Parathyroid adenoma (tissue), 2 donors: Measurements from ENCODE around the gene GSE1.

ENCODE experiments used
- H2AFZ ChIP-seq: fragments of 300-600 bp; sonication (generic); one replicate; pipeline ENCODE4 v1.7.0; 2017; ENCODE audit warnings: antibody characterized with exemption, mild to moderate bottlenecking
- H3K27ac ChIP-seq: fragments of 300-600 bp; sonication (generic); one replicate; pipeline ENCODE4 v1.7.0; 2017
- H3K27me3 ChIP-seq: fragments of 300-600 bp; sonication (generic); one replicate; pipeline ENCODE4 v1.7.0; 2017; ENCODE audit warnings: low read length; ENCODE audit not compliant: control insufficient read depth, insufficient read depth
- H3K36me3 ChIP-seq: fragments of 300-600 bp; sonication (generic); one replicate; pipeline ENCODE4 v1.7.0; 2017; ENCODE audit warnings: low read length; ENCODE audit not compliant: control insufficient read depth, insufficient read depth
- H3K4me1 ChIP-seq: fragments of 300-600 bp; sonication (generic); one replicate; pipeline ENCODE4 v1.7.0; 2017; ENCODE audit warnings: control low read depth
- H3K4me2 ChIP-seq: fragments of 300-600 bp; sonication (generic); one replicate; pipeline ENCODE4 v1.7.0; 2017; ENCODE audit warnings: low read length
- H3K4me3 ChIP-seq: fragments of 300-600 bp; sonication (generic); one replicate; pipeline ENCODE4 v1.7.0; 2017; ENCODE audit warnings: low read depth, low read length
- H3K79me2 ChIP-seq: fragments of 300-600 bp; sonication (generic); one replicate; pipeline ENCODE4 v1.7.0; 2017; ENCODE audit warnings: control low read depth
- H3K9ac ChIP-seq: fragments of 300-600 bp; sonication (generic); one replicate; pipeline ENCODE4 v1.7.0; 2017; ENCODE audit warnings: mild to moderate bottlenecking
- H3K9me3 ChIP-seq: fragments of 300-600 bp; sonication (generic); one replicate; pipeline ENCODE4 v1.7.0; 2017; ENCODE audit warnings: low read length; ENCODE audit not compliant: control insufficient read depth
- CTCF ChIP-seq: fragments of 300-600 bp; sonication (generic); IDR thresholded peaks from one replicate; pipeline ENCODE4 v1.7.0; 2017; ENCODE audit warnings: antibody characterized with exemption, mild to moderate bottlenecking
- donor health status: primary hyperparathyroidism.

Gene GSE1

GRCh38 chr16:85611194-85611443 is 2.0 kb upstream of the GSE1 start:
- H3K36me3 ChIP-seq: no peaks in the 10 kb centered on the region
- no peaks in the 10 kb centered on the region for H3K9me3 ChIP-seq
- H3K27ac ChIP-seq: peak overlapping the region; percentile 67
- H2AFZ ChIP-seq: peak overlapping the region; percentile 53
- H3K4me2 ChIP-seq: peak overlapping the region; percentile 87
- TF ChIP-seq CTCF: no peak
- H3K4me3 ChIP-seq: peak overlapping the region; percentile 57
- no peaks in the 10 kb centered on the region for H3K27me3 ChIP-seq
- H3K9ac ChIP-seq: no peak overlapping the region
- peaks cover 39% of the 10 kb centered on the region for H3K4me1 ChIP-seq
- H3K79me2 ChIP-seq: peaks cover 46% of the 10 kb centered on the region

DNA sequence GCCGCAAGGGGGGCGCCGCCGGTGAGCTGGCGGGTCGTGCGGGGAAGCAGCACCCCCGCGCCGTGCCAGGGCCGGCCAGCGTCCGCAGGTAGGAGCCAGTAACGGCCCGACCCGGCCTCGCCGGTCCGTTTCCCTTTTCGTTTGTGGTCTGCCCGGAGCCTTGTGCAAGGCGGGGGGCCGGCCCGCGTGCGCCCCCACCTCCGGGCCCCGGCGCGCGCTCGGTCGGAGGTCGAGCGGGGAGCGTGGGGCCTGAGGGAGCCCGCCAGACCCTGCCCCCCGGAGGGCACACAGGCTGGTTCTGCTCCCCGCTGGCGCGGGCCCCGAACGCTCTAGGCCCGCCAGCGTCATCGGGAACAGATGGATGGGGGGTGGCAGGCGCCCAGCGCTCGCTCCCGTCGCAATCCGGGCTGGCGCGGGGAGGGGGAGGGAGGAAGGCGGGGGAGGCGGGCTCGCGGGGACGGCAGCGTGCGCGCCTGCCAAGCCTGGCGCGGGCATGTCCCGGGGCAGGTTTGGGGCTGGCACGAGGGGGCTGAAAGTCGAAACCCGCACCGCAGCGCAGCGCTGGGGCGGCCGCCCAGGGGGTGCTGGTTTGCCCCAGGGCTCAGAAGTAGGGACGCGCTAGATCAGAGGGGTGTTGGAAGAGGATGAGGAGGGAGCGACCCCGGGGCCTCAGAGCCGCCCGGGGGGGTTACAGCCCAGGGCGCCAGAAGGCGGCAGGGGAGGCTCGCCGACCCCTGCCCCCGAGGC is 1.5 kb upstream of the GSE1 start:
- peak overlapping the region; percentile 11 for H3K9ac ChIP-seq
- H3K4me1 ChIP-seq: peaks cover 44% of the 10 kb centered on the region
- H3K4me2 ChIP-seq: peak overlapping the region; percentile 87
- peak overlapping the region; percentile 53 for H2AFZ ChIP-seq
- H3K79me2 ChIP-seq: peaks cover 47% of the 10 kb centered on the region
- H3K27ac ChIP-seq: peak overlapping the region; percentile 67
- H3K36me3 ChIP-seq: no peaks in the 10 kb centered on the region
- no peak for TF ChIP-seq CTCF
- H3K27me3 ChIP-seq: no peaks in the 10 kb centered on the region
- peak overlapping the region; percentile 57 for H3K4me3 ChIP-seq
- H3K9me3 ChIP-seq: no peaks in the 10 kb centered on the region

DNA sequence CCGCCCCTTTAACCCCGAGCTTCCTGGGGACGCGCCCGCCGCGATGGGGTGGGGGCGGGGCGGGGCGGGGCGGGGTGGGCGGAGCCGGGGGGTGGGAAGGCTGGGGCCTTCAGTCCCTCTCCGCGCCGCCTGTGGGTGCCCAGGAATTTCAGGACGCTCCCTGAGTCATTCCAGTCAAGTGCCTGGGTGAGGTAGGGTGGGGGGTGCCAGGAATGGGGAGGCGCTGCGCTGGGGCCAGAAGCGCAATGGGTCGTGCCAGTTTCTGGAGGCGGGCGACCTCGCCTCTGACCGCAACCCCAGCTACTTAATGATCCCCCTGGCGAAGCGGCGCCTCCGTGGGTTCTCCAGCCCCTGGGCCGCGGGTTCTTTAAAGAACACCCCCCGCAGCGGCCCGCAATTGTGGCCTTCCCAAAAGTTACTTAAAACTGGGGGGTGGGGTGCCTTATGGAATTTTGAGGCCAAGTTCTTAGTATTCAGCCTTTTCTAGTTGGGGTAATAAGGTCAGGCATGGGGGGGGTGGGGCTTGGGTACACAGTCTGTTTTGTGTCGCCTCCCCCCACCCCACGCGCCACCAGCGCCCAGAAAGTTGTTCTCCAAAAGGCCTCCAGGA is 826 bp upstream of the GSE1 start:
- Histone ChIP-seq H3K4me3 (peak overlapping the region; percentile 67), H3K9ac (no peak overlapping the region), H3K27me3 (no peaks in the 10 kb centered on the region), H3K36me3 (no peaks in the 10 kb centered on the region), H3K27ac (peak overlapping the region; percentile 80), H3K4me2 (peak overlapping the region; percentile 96), H3K79me2 (peaks cover 51% of the 10 kb centered on the region), H3K9me3 (no peaks in the 10 kb centered on the region), H3K4me1 (peaks cover 45% of the 10 kb centered on the region), H2AFZ (no peak overlapping the region)
- TF ChIP-seq CTCF: no peak

DNA sequence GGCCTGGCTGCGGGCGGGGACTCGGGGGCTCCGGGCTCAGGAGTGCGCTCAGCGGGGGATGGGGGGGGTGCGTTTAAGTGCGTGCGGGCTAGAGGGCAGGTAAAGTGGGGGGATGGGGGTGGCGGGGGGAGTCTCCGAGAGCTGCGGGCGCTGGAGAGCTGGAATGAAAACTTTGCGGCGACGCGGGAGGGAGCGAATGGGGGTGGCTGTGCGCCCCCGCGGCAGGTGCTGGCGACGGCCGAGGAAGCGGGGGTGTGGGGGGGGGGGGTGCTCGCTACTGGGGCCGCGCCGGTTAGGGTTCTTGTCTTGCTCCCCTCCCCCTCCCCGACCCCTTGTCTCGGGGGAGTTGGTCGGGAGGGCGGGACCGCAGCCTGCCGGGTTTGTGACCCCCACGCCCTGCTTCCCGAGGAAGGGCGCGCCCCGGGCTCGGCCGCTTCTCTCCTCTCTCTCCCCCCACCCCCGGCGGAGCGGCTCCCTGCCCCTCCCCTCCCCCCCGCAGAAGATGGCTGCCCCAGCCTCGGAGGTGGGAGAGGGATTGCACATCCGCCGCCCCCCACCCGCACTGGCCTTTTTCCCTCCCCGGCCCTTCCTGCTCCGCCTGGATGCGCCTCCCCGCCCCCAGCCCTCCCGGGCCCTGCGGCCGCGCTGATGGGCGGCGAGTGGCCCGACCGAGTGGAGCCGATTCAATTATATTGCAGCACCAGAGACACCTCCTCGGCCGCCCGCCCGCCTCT is 649 bp downstream of the GSE1 start:
- no peak overlapping the region for H2AFZ ChIP-seq
- H3K79me2 ChIP-seq: peaks cover 55% of the 10 kb centered on the region
- H3K36me3 ChIP-seq: no peaks in the 10 kb centered on the region
- no peaks in the 10 kb centered on the region for H3K9me3 ChIP-seq
- no peak for TF ChIP-seq CTCF
- H3K27ac ChIP-seq: peak overlapping the region; percentile 71
- peaks cover 36% of the 10 kb centered on the region for H3K4me1 ChIP-seq
- peak overlapping the region; percentile 96 for H3K4me2 ChIP-seq
- H3K4me3 ChIP-seq: peak overlapping the region; percentile 67
- H3K9ac ChIP-seq: peak overlapping the region; percentile 46
- no peaks in the 10 kb centered on the region for H3K27me3 ChIP-seq
